Stomach (tissue), 4 donors: ENCODE results near the gene AP2S1.

ENCODE experiments used
- CTCF ChIP-seq, 7 experiments: fragments of 450-650 bp in 4 of 7; fragments of 200-600 bp in 3 of 7; sonication (generic) in 3 of 7; IDR thresholded peaks; one replicate each; pipeline ENCODE4 v1.5.1; 2016 to 2019; ENCODE audit warnings: antibody characterized with exemption in 7 of 7, control low read depth in 2 of 7, mild to moderate bottlenecking in 1 of 7
- POLR2A ChIP-seq, 4 donors: fragments of 450-650 bp; IDR thresholded peaks; one replicate each; pipeline ENCODE4 v1.6.1; 2016; ENCODE audit warnings: antibody characterized with exemption in 4 of 4, control low read depth in 2 of 4, mild to moderate bottlenecking in 1 of 4, moderate library complexity in 1 of 4
- POLR2AphosphoS5 ChIP-seq, 3 donors: sonication (generic); formaldehyde crosslinking; IDR thresholded peaks; one replicate each; pipeline ENCODE4 v1.6.1; 2016; ENCODE audit warnings: antibody characterized with exemption in 3 of 3

GRCh38 chr19:46881092-46881491, 30.4 kb upstream of the AP2S1 start:
- TF ChIP-seq CTCF (IDR thresholded peaks at IDR 0.05) (no peak), POLR2A (IDR thresholded peaks at IDR 0.05) (no peak), POLR2AphosphoS5 (IDR thresholded peaks at IDR 0.05) (no peak)
